ENCODE results near the gene ZNF688.

- TF ChIP-seq CTCF (IDR thresholded peaks at IDR 0.05; ENCODE audit: insufficient read depth, low read length) = no peak
- TF ChIP-seq, protein P1, sequence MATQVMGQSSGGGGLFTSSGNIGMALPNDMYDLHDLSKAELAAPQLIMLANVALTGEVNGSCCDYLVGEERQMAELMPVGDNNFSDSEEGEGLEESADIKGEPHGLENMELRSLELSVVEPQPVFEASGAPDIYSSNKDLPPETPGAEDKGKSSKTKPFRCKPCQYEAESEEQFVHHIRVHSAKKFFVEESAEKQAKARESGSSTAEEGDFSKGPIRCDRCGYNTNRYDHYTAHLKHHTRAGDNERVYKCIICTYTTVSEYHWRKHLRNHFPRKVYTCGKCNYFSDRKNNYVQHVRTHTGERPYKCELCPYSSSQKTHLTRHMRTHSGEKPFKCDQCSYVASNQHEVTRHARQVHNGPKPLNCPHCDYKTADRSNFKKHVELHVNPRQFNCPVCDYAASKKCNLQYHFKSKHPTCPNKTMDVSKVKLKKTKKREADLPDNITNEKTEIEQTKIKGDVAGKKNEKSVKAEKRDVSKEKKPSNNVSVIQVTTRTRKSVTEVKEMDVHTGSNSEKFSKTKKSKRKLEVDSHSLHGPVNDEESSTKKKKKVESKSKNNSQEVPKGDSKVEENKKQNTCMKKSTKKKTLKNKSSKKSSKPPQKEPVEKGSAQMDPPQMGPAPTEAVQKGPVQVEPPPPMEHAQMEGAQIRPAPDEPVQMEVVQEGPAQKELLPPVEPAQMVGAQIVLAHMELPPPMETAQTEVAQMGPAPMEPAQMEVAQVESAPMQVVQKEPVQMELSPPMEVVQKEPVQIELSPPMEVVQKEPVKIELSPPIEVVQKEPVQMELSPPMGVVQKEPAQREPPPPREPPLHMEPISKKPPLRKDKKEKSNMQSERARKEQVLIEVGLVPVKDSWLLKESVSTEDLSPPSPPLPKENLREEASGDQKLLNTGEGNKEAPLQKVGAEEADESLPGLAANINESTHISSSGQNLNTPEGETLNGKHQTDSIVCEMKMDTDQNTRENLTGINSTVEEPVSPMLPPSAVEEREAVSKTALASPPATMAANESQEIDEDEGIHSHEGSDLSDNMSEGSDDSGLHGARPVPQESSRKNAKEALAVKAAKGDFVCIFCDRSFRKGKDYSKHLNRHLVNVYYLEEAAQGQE (IDR thresholded peaks at IDR 0.05; ENCODE audit: insufficient replicate concordance, low read depth) = no peak
Observed at GRCh38 chr16:30606004-30606403, 34.5 kb upstream of the ZNF688 start.
